H1 (cell line): ENCODE results near the gene ST14. TPM values are rescaled to one million over a fixed set of nuclear protein-coding genes. Genes with fewer than 3 reads are reported as not detected.

Experiments used
- CTCF ChIA-PET: fragments of 300-600 bp; sonication (Branson Sonifier 250); formaldehyde crosslinking; loops from one replicate; lab custom pipeline; 2021; ENCODE audit not compliant: partially characterized antibody; lab: Charles Lee
- POLR2A ChIA-PET: fragments of 300-600 bp; sonication (Branson Sonifier 250); formaldehyde crosslinking; loops from one replicate; lab custom pipeline; 2021; ENCODE audit warnings: inconsistent platforms; ENCODE audit not compliant: partially characterized antibody; lab: Charles Lee
- DNase-seq, 2 experiments: peaks; one replicate each; pipeline versions ENCODE4 v3.0.0 to v3.0.0-alpha.2; 2010 to 2022; ENCODE audit warnings: low spot score in 2 of 2, low read depth in 1 of 2, mixed read lengths in 1 of 2
- FAIRE-seq: peaks from 2 replicates; lab custom pipeline; 2011; peaks lifted over from hg19 to GRCh38; lab: Jason Lieb, UNC
- H2AFZ ChIP-seq: 2 replicates; pipeline ENCODE4 v1.8.1; 2012; ENCODE audit warnings: low read length, inconsistent platforms
- H2AK5ac ChIP-seq: 2 replicates; pipeline ENCODE4 v1.6.1; 2013; ENCODE audit warnings: low read depth, low read length
- H2BK120ac ChIP-seq: replicated peaks from 2 replicates; pipeline ENCODE3; 2013; ENCODE audit warnings: low read depth, low read length, inconsistent platforms
- H2BK12ac ChIP-seq: 2 replicates; pipeline ENCODE4 v1.6.1; 2013; ENCODE audit warnings: low read depth, low read length
- H2BK15ac ChIP-seq: 2 replicates; pipeline ENCODE4 v1.6.1; 2013; ENCODE audit warnings: low read length
- H2BK20ac ChIP-seq: 2 replicates; pipeline ENCODE4 v1.6.1; 2013; ENCODE audit warnings: low read length
- H2BK5ac ChIP-seq: 2 replicates; pipeline ENCODE4 v1.6.1; 2013; ENCODE audit warnings: low read depth, low read length
- H3K14ac ChIP-seq: 2 replicates; pipeline ENCODE4 v1.6.1; 2013; ENCODE audit warnings: inconsistent platforms; ENCODE audit not compliant: insufficient read length
- H3K18ac ChIP-seq: 2 replicates; pipeline ENCODE4 v1.6.1; 2013; ENCODE audit warnings: low read length; ENCODE audit errors: extremely low read depth
- H3K23ac ChIP-seq: 2 replicates; pipeline ENCODE4 v1.6.1; 2013; ENCODE audit warnings: inconsistent platforms; ENCODE audit not compliant: insufficient read length
- H3K23me2 ChIP-seq: 2 replicates; pipeline ENCODE4 v1.6.1; 2013; ENCODE audit warnings: low read depth, low read length
- H3K27ac ChIP-seq: 2 replicates; pipeline ENCODE4 v1.6.1; 2011; ENCODE audit warnings: low read depth, low read length, inconsistent platforms
- H3K27me3 ChIP-seq, 4 experiments: replicated peaks in 1 of 4; 1 replicate in 1 of 4; 2 replicates in 3 of 4; pipeline versions ENCODE4 v1.6.1 to v1.8.1; 2011 to 2013; ENCODE audit warnings: low read length in 3 of 4, mild to moderate bottlenecking in 3 of 4, inconsistent platforms in 2 of 4, mixed read lengths in 2 of 4, moderate library complexity in 1 of 4; ENCODE audit not compliant: control insufficient read depth in 3 of 4, insufficient read depth in 3 of 4; ENCODE audit errors: extremely low read depth in 1 of 4
- H3K36me3 ChIP-seq, 4 experiments: 2 replicates each; pipeline versions ENCODE4 v1.6.1 to v1.8.1; 2011 to 2013; ENCODE audit warnings: mild to moderate bottlenecking in 4 of 4, low read length in 3 of 4, moderate library complexity in 2 of 4, control low read depth in 1 of 4, inconsistent platforms in 1 of 4; ENCODE audit not compliant: insufficient read depth in 4 of 4, control insufficient read depth in 2 of 4
- H3K4ac ChIP-seq: replicated peaks from 2 replicates; pipeline ENCODE3; 2013; ENCODE audit warnings: low read length, low read depth, mixed read lengths, inconsistent platforms; ENCODE audit not compliant: insufficient read length
- H3K4me1 ChIP-seq, 4 experiments: replicated peaks in 1 of 4; 1 replicate in 1 of 4; 2 replicates in 3 of 4; pipeline versions ENCODE4 v1.6.1 to v1.8.1; 2011 to 2013; ENCODE audit warnings: low read length in 3 of 4, inconsistent platforms in 2 of 4, mixed read lengths in 1 of 4; ENCODE audit not compliant: insufficient read depth in 4 of 4, control insufficient read depth in 3 of 4
- H3K4me2 ChIP-seq, 2 experiments: 2 replicates each; pipeline versions ENCODE4 v1.6.1 to v1.8.1; 2011 to 2013; ENCODE audit warnings: low read depth in 2 of 2, low read length in 2 of 2, control low read depth in 1 of 2, inconsistent platforms in 1 of 2, mild to moderate bottlenecking in 1 of 2; ENCODE audit not compliant: insufficient read depth in 1 of 2
- H3K4me3 ChIP-seq, 4 experiments: fragments of 200-600, 300-600 bp in 1 of 4; sonication (generic), shearing (Covaris generic), sonication (Bioruptor Twin) in 1 of 4; 2 replicates each; pipeline versions ENCODE4 v1.5.1 to v1.8.1; 2011 to 2016; ENCODE audit warnings: low read length in 4 of 4, low read depth in 3 of 4, control low read depth in 2 of 4, inconsistent platforms in 2 of 4, mild to moderate bottlenecking in 2 of 4, mixed read lengths in 1 of 4, moderate library complexity in 1 of 4; ENCODE audit not compliant: insufficient read depth in 2 of 4; ENCODE audit errors: extremely low read depth in 1 of 4
- H3K56ac ChIP-seq: replicated peaks from 2 replicates; pipeline ENCODE3; 2013; ENCODE audit warnings: low read depth, mild to moderate bottlenecking, mixed read lengths, low read length, inconsistent platforms; ENCODE audit not compliant: insufficient read length
- H3K79me1 ChIP-seq: 2 replicates; pipeline ENCODE4 v1.6.1; 2013; ENCODE audit warnings: low read depth, low read length, control low read depth
- H3K79me2 ChIP-seq, 2 experiments: 2 replicates each; pipeline versions ENCODE4 v1.6.1 to v1.8.1; 2012 to 2013; ENCODE audit warnings: low read length in 2 of 2, mild to moderate bottlenecking in 2 of 2, inconsistent platforms in 1 of 2; ENCODE audit not compliant: insufficient read depth in 2 of 2, control insufficient read depth in 1 of 2
- H3K9ac ChIP-seq, 4 experiments: replicated peaks in 1 of 4; 1 replicate in 1 of 4; 2 replicates in 3 of 4; pipeline versions ENCODE4 v1.6.1 to v1.8.1; 2011 to 2013; ENCODE audit warnings: low read depth in 3 of 4, low read length in 3 of 4, control low read depth in 2 of 4, mild to moderate bottlenecking in 2 of 4, moderate library complexity in 2 of 4, inconsistent platforms in 1 of 4; ENCODE audit errors: extremely low read depth in 1 of 4
- H3K9me3 ChIP-seq, 2 experiments: 2 replicates each; pipeline versions ENCODE4 v1.6.1 to v1.8.1; 2012 to 2013; ENCODE audit warnings: mild to moderate bottlenecking in 2 of 2, moderate library complexity in 2 of 2, control low read depth in 1 of 2, inconsistent platforms in 1 of 2, low read depth in 1 of 2, low read length in 1 of 2, mixed read lengths in 1 of 2; ENCODE audit not compliant: insufficient read depth in 2 of 2
- H4K20me1 ChIP-seq, 2 experiments: replicated peaks in 1 of 2; 2 replicates each; pipeline versions ENCODE3 to v1.8.1; 2011 to 2013; ENCODE audit warnings: inconsistent platforms in 2 of 2, low read length in 2 of 2, mild to moderate bottlenecking in 1 of 2; ENCODE audit not compliant: insufficient read depth in 2 of 2, control insufficient read depth in 1 of 2
- H4K5ac ChIP-seq: 2 replicates; pipeline ENCODE4 v1.6.1; 2013; ENCODE audit warnings: low read length, low read depth, mixed read lengths, inconsistent platforms; ENCODE audit not compliant: insufficient read length
- H4K8ac ChIP-seq: 2 replicates; pipeline ENCODE4 v1.8.0; 2013; ENCODE audit warnings: mild to moderate bottlenecking, moderate library complexity, low read length, inconsistent platforms; ENCODE audit not compliant: insufficient read depth; ENCODE audit errors: extremely low read depth
- H4K91ac ChIP-seq: replicated peaks from 2 replicates; pipeline ENCODE3; 2013; ENCODE audit warnings: low read length, mixed read lengths, inconsistent platforms; ENCODE audit not compliant: insufficient read length
- ASH2L ChIP-seq: fragments of 200-600, 300-600 bp; sonication (generic); IDR thresholded peaks from one replicate; pipeline ENCODE4 v1.7.1; 2017; ENCODE audit warnings: low read length
- HDAC2 ChIP-seq, 2 experiments: fragments of 300-600 bp in 1 of 2; sonication (generic) in 1 of 2; IDR thresholded peaks; 2 replicates each; pipeline ENCODE4 v1.6.1; 2011 to 2012; ENCODE audit warnings: low read depth in 2 of 2, low read length in 2 of 2, mild to moderate bottlenecking in 2 of 2, moderate library complexity in 2 of 2, borderline replicate concordance in 1 of 2, inconsistent platforms in 1 of 2
- NANOG ChIP-seq: IDR thresholded peaks from 2 replicates; pipeline ENCODE4 v1.6.1; 2011; ENCODE audit warnings: low read length, low read depth, mild to moderate bottlenecking, inconsistent platforms; ENCODE audit not compliant: insufficient read depth, poor library complexity, severe bottlenecking
- SP1 ChIP-seq: IDR thresholded peaks from 2 replicates; pipeline ENCODE4 v1.6.1; 2011; ENCODE audit warnings: low read depth, low read length
- SP2 ChIP-seq: IDR thresholded peaks from 2 replicates; pipeline ENCODE4 v1.6.1; 2012; ENCODE audit warnings: mild to moderate bottlenecking, low read length, inconsistent platforms
- TEAD4 ChIP-seq: IDR thresholded peaks from 2 replicates; pipeline ENCODE4 v1.6.1; 2012; ENCODE audit warnings: low read depth, low read length, inconsistent platforms, mixed read lengths
- WGBS, 2 experiments: shearing (Covaris generic) in 1 of 2; methylation state at CpG; one replicate each; pipeline versions ENCODE4 v1.1.6 to v1.1.7; 2013 to 2015; ENCODE audit warnings: low lambda C conversion rate in 2 of 2, mixed read lengths in 2 of 2, inconsistent platforms in 1 of 2, low coverage in 1 of 2, missing lambda C conversion rate in 1 of 2; ENCODE audit not compliant: insufficient replicate concordance in 2 of 2, insufficient coverage in 1 of 2, insufficient read length in 1 of 2; ENCODE audit errors: extremely low coverage in 1 of 2, missing lambda C conversion rate in 1 of 2; 5-methylcytosine and 5-hydroxymethylcytosine counted together
- polyA plus RNA-seq, 7 experiments: library from polyadenylated mRNA; depleted of rRNA in 3 of 7; stranded (reverse) in 5 of 7; unstranded in 2 of 7; fragments of >200 nt in 5 of 7; fragments of 200-250 nt in 2 of 7; gene quantifications; 1 replicate in 5 of 7; 2 replicates in 1 of 7; 4 replicates in 1 of 7; pipeline versions ENCODE4 v1.2.1 to v1.2.3, GENCODE V29; 2011 to 2013; ENCODE audit warnings: missing spikeins in 2 of 7, mixed read lengths in 2 of 7
- total RNA-seq: library from RNA; stranded (reverse); fragmentation: NEBNext Ultra II Directional; extraction: Animal tissue kit (Norgen Biotek cat#: 25700); gene quantifications from 2 replicates; pipeline ENCODE4 v1.2.1, GENCODE V29; 2021

ST14 gene
- total and polyA plus RNA-seq, 2 of the 8 experiments (the other 6 are each of a cell fraction or from before 2014, with no cell fraction given), result 22.4 to 24.9 TPM

DNA sequence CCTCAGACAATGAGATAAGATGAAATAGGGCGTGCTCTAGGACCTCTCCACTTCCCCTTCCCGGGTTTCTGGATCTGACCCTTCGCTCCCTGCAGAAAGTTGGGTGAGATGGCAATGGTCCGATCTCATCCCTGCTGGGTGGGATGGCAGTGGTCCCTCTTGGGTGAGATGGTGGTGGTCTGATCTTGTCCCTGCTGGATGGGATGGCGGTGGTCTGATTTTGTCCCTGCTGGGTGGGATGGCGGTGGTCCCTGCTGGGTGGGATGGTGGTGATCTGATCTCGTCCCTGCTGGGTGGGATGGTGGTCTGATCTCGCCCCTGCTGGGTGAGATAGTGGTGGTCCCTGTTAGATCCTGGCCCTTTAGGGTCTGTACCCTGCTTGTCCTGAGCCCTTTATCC lies 21.3 kb downstream of the ST14 start:
- Histone ChIP-seq H3K79me2 (no peaks in the 10 kb centered on the region), H3K4ac (no peak overlapping the region), H4K5ac (no peak overlapping the region), H3K4me2 (no peak overlapping the region), H4K91ac (no peak overlapping the region), H2BK15ac (no peak overlapping the region), H2BK12ac (no peak overlapping the region), H2BK120ac (no peak overlapping the region), H2BK5ac (no peak overlapping the region), H3K36me3 (no peaks in the 10 kb centered on the region), H3K23me2 (no peaks in the 10 kb centered on the region), H2AK5ac (no peak overlapping the region), H4K20me1 (peaks cover 0 to 2% of the 10 kb centered on the region in 2 experiments), H3K27ac (no peak overlapping the region), H3K56ac (no peak overlapping the region), H4K8ac (no peak overlapping the region), H3K79me1 (peaks cover 4% of the 10 kb centered on the region; the same call in 1 of the 2 replicates), H2BK20ac (no peak overlapping the region), H3K23ac (no peak overlapping the region), H3K14ac (no peak overlapping the region), H3K18ac (no peak overlapping the region), H3K9me3 (no peaks in the 10 kb centered on the region), H2AFZ (no peak overlapping the region), H3K4me3 (no peak overlapping the region), H3K27me3 (no peaks in the 10 kb centered on the region; a peak in 1 of 7 replicates), H3K4me1 (no peaks in the 10 kb centered on the region; a peak in 1 of 7 replicates), H3K9ac (no peak overlapping the region)
- TF ChIP-seq HDAC2 (IDR thresholded peaks at IDR 0.05; ENCODE audit: borderline replicate concordance in 1 of 2, low read depth in 2 of 2, low read length in 2 of 2) (no peak), TEAD4 (no peak), SP1 (no peak), NANOG (no peak), SP2 (no peak), ASH2L (no peak)
- no peak for DNase-seq
- ChIA-PET CTCF (interaction anchor here (1.2 kb wide), 1 partner anchor 10 kb away, joined by 3 read pairs; no protein-coding TSS in a partner anchor), POLR2A (no interaction called here)
- no peak for FAIRE-seq
- WGBS, 2 experiments, result 78% methylated on average over 8 of the region's 8 CpGs; no CpG with 5 or more reads in 1 of the 2 experiments
